Measurements from ENCODE around the gene CHI3L1. TPM values are rescaled to one million over a fixed set of nuclear protein-coding genes. Genes with fewer than 3 reads are reported as not detected.

The CHI3L1 gene
- total RNA-seq, 1 experiment from 2014 or later = 0.75 TPM

- Mint-ChIP-seq H3K36me3 (ENCODE audit: insufficient read depth, unreplicated experiment) (no peaks in the 10 kb centered on the region), H3K27me3 (ENCODE audit: insufficient read depth, unreplicated experiment) (peaks cover 33% of the 10 kb centered on the region), H3K4me1 (ENCODE audit: insufficient read depth, unreplicated experiment) (peaks cover 13% of the 10 kb centered on the region), H3K4me3 (ENCODE audit: unreplicated experiment) (no peak overlapping the region), H3K9me3 (ENCODE audit: unreplicated experiment) (no peaks in the 10 kb centered on the region), H3K27ac (ENCODE audit: low read depth, unreplicated experiment) (no peak overlapping the region)
- CTCF ChIA-PET = interaction anchor here (0.5 to 5.4 kb wide), 10 partner anchors 9 to 517 kb away, joined by 3 to 47 read pairs (median 3); no protein-coding TSS in a partner anchor
- intact Hi-C loops (cut with micrococcal nuclease) = no loop called here
- TF ChIP-seq CTCF (IDR thresholded peaks at IDR 0.05; ENCODE audit: unreplicated experiment) = no peak
- POLR2A ChIA-PET = interaction anchor here (0.6 to 1.3 kb wide), 4 partner anchors 9 to 55 kb away, joined by 3 to 4 read pairs (median 3); no protein-coding TSS in a partner anchor
- DNase-seq (ENCODE audit: unreplicated experiment) = no peak
- BruUV-seq (replicated peaks) = no TSS peak
Observed at GRCh38 chr1:203185585-203185984, 919 bp downstream of the CHI3L1 start.

- Mint-ChIP-seq H3K27me3 (ENCODE audit: insufficient read depth, unreplicated experiment) (peaks cover 28% of the 10 kb centered on the region), H3K4me1 (ENCODE audit: insufficient read depth, unreplicated experiment) (peaks cover 13% of the 10 kb centered on the region), H3K4me3 (ENCODE audit: unreplicated experiment) (no peak overlapping the region), H3K9me3 (ENCODE audit: unreplicated experiment) (no peaks in the 10 kb centered on the region), H3K27ac (ENCODE audit: low read depth, unreplicated experiment) (no peak overlapping the region), H3K36me3 (ENCODE audit: insufficient read depth, unreplicated experiment) (no peaks in the 10 kb centered on the region)
- BruUV-seq (replicated peaks) = no TSS peak
- DNase-seq (ENCODE audit: unreplicated experiment) = no peak
- ChIA-PET POLR2A (interaction anchor here (1.0 to 1.3 kb wide), 2 partner anchors 13 to 55 kb away, joined by 3 to 4 read pairs; no protein-coding TSS in a partner anchor), CTCF (interaction anchor here (0.5 to 5.4 kb wide), 10 partner anchors 8 to 518 kb away, joined by 3 to 47 read pairs (median 3); no protein-coding TSS in a partner anchor)
- TF ChIP-seq CTCF (IDR thresholded peaks at IDR 0.05; ENCODE audit: unreplicated experiment) = no peak
- intact Hi-C loops (cut with micrococcal nuclease) = no loop called here
Observed at GRCh38 chr1:203185061-203185461, 1.4 kb downstream of the CHI3L1 start.

- POLR2A ChIA-PET = interaction anchor here (0.6 kb wide), 1 partner anchor 106 kb away, joined by 4 read pairs; no protein-coding TSS in a partner anchor
- Mint-ChIP-seq H3K27me3 (ENCODE audit: insufficient read depth, unreplicated experiment) (peaks cover 23% of the 10 kb centered on the region), H3K4me1 (ENCODE audit: insufficient read depth, unreplicated experiment) (peaks cover 13% of the 10 kb centered on the region), H3K36me3 (ENCODE audit: insufficient read depth, unreplicated experiment) (no peaks in the 10 kb centered on the region), H3K9me3 (ENCODE audit: unreplicated experiment) (no peaks in the 10 kb centered on the region), H3K27ac (ENCODE audit: low read depth, unreplicated experiment) (no peak overlapping the region), H3K4me3 (ENCODE audit: unreplicated experiment) (no peak overlapping the region)
- no TSS peak for BruUV-seq (replicated peaks)
- TF ChIP-seq CTCF (IDR thresholded peaks at IDR 0.05; ENCODE audit: unreplicated experiment) = no peak
- intact Hi-C loops (cut with micrococcal nuclease) = no loop called here
- CTCF ChIA-PET = interaction anchor here (0.6 to 5.4 kb wide), 7 partner anchors 11 to 154 kb away, joined by 3 to 47 read pairs (median 3); no protein-coding TSS in a partner anchor
- DNase-seq (ENCODE audit: unreplicated experiment) = no peak
Observed at GRCh38 chr1:203184467-203184866, 2.0 kb downstream of the CHI3L1 start.

- no peak for DNase-seq (ENCODE audit: unreplicated experiment)
- no peak overlapping the region for H3K27ac Mint-ChIP-seq (ENCODE audit: low read depth, unreplicated experiment)
- BruUV-seq (replicated peaks) = no TSS peak
- ChIA-PET CTCF (interaction anchor here (0.6 to 5.4 kb wide), 4 partner anchors 11 to 154 kb away, joined by 3 to 47 read pairs (median 3); no protein-coding TSS in a partner anchor), POLR2A (interaction anchor here (0.6 kb wide), 1 partner anchor 105 kb away, joined by 4 read pairs; no protein-coding TSS in a partner anchor)
- no peak for TF ChIP-seq CTCF (IDR thresholded peaks at IDR 0.05; ENCODE audit: unreplicated experiment)
- peaks cover 13% of the 10 kb centered on the region for H3K4me1 Mint-ChIP-seq (ENCODE audit: insufficient read depth, unreplicated experiment)
- peaks cover 16% of the 10 kb centered on the region for H3K27me3 Mint-ChIP-seq (ENCODE audit: insufficient read depth, unreplicated experiment)
- intact Hi-C loops (cut with micrococcal nuclease) = no loop called here
- H3K4me3 Mint-ChIP-seq (ENCODE audit: unreplicated experiment) = no peak overlapping the region
- H3K36me3 Mint-ChIP-seq (ENCODE audit: insufficient read depth, unreplicated experiment) = no peaks in the 10 kb centered on the region
- no peaks in the 10 kb centered on the region for H3K9me3 Mint-ChIP-seq (ENCODE audit: unreplicated experiment)
Observed at GRCh38 chr1:203183828-203184227, 2.7 kb downstream of the CHI3L1 start.

All from MCF 10A (cell line).